Activated CD8-positive, alpha-beta T cell treated with anti-CD3 and anti-CD28 coated beads for 36 hours (primary cell): ENCODE data around the gene BRPF1. TPM values are rescaled to one million over a fixed set of nuclear protein-coding genes. Genes with fewer than 3 reads are reported as not detected.

Experiments
- ATAC-seq: fragments of 200-7000 bp; cut with Tn5 transposase; one replicate; pipeline ENCODE4 v1.10.0; 2021; ENCODE audit warnings: mild to moderate bottlenecking, moderate library complexity
- CTCF ChIA-PET: fragments of 350-600 bp; sonication (Branson Sonifier 250); formaldehyde crosslinking; loops from one replicate; lab custom pipeline; 2021; ENCODE audit warnings: antibody characterized with exemption; lab: Charles Lee
- POLR2A ChIA-PET: fragments of 350-600 bp; sonication (Branson Sonifier 250); formaldehyde crosslinking; loops from one replicate; lab custom pipeline; 2021; ENCODE audit warnings: antibody characterized with exemption; lab: Charles Lee
- DNase-seq: peaks from one replicate; pipeline ENCODE4 v3.0.0-alpha.2; 2020
- H3K27ac Mint-ChIP-seq: one replicate; pipeline ENCODE4 v1.8.0; 2021; ENCODE audit warnings: mild to moderate bottlenecking, mixed read lengths
- H3K27me3 Mint-ChIP-seq: one replicate; pipeline ENCODE4 v1.8.0; 2021; ENCODE audit warnings: mixed read lengths
- H3K36me3 Mint-ChIP-seq: one replicate; pipeline ENCODE4 v1.8.0; 2021; ENCODE audit warnings: low read depth, mixed read lengths
- H3K4me1 Mint-ChIP-seq: one replicate; pipeline ENCODE4 v1.8.0; 2021; ENCODE audit warnings: low read depth, mixed read lengths
- H3K4me3 Mint-ChIP-seq: one replicate; pipeline ENCODE4 v1.8.0; 2021; ENCODE audit warnings: mild to moderate bottlenecking, moderate library complexity, mixed read lengths
- H3K9me3 Mint-ChIP-seq: one replicate; pipeline ENCODE4 v1.8.0; 2021; ENCODE audit warnings: mixed read lengths
- intact Hi-C: fragments of 100-400 bp; cut with micrococcal nuclease; formaldehyde crosslinking; loops from one replicate; pipeline ENCODE4 v1.10.0; 2022
- total RNA-seq, 2 experiments: library from RNA; stranded (reverse); gene quantifications; one replicate each; pipeline ENCODE4 v1.2.3, GENCODE V29; 2021
- TF ChIP-seq, protein P1 (sequence below): fragments of 200-600 bp; IDR thresholded peaks from one replicate; pipeline ENCODE4 v1.8.0; 2022; ENCODE audit warnings: antibody characterized with exemption, mild to moderate bottlenecking

Gene BRPF1
- total RNA-seq, 2 experiments from 2014 or later: 28.2 to 32.3 TPM

- intact Hi-C loops: no loop called here
- TF ChIP-seq, protein P1, sequence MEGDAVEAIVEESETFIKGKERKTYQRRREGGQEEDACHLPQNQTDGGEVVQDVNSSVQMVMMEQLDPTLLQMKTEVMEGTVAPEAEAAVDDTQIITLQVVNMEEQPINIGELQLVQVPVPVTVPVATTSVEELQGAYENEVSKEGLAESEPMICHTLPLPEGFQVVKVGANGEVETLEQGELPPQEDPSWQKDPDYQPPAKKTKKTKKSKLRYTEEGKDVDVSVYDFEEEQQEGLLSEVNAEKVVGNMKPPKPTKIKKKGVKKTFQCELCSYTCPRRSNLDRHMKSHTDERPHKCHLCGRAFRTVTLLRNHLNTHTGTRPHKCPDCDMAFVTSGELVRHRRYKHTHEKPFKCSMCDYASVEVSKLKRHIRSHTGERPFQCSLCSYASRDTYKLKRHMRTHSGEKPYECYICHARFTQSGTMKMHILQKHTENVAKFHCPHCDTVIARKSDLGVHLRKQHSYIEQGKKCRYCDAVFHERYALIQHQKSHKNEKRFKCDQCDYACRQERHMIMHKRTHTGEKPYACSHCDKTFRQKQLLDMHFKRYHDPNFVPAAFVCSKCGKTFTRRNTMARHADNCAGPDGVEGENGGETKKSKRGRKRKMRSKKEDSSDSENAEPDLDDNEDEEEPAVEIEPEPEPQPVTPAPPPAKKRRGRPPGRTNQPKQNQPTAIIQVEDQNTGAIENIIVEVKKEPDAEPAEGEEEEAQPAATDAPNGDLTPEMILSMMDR: no peak
- H3K4me1 Mint-ChIP-seq: no peaks in the 10 kb centered on the region
- no peak overlapping the region for H3K4me3 Mint-ChIP-seq
- no peaks in the 10 kb centered on the region for H3K27me3 Mint-ChIP-seq
- CTCF ChIA-PET: no interaction called here
- POLR2A ChIA-PET: no interaction called here
- ATAC-seq: no peak
- H3K27ac Mint-ChIP-seq: no peak overlapping the region
- no peak for DNase-seq
- peaks cover 36% of the 10 kb centered on the region for H3K36me3 Mint-ChIP-seq
- H3K9me3 Mint-ChIP-seq: no peaks in the 10 kb centered on the region
Measured at GRCh38 chr3:9686050-9686550, 45.4 kb upstream of the BRPF1 start.

GRCh38 chr3:9686703-9687102, 44.8 kb upstream of the BRPF1 start:
- TF ChIP-seq, protein P1: no peak
- H3K27ac Mint-ChIP-seq: no peak overlapping the region
- DNase-seq (no peak), ATAC-seq (no peak)
- ChIA-PET POLR2A (no interaction called here), CTCF (no interaction called here)
- H3K9me3 Mint-ChIP-seq: no peaks in the 10 kb centered on the region
- H3K4me3 Mint-ChIP-seq: no peak overlapping the region
- H3K4me1 Mint-ChIP-seq: no peaks in the 10 kb centered on the region
- intact Hi-C loops: no loop called here
- no peaks in the 10 kb centered on the region for H3K27me3 Mint-ChIP-seq
- H3K36me3 Mint-ChIP-seq: peaks cover 30% of the 10 kb centered on the region

- Mint-ChIP-seq H3K27ac (no peak overlapping the region), H3K4me3 (no peak overlapping the region), H3K36me3 (peaks cover 28% of the 10 kb centered on the region), H3K27me3 (no peaks in the 10 kb centered on the region), H3K9me3 (no peaks in the 10 kb centered on the region), H3K4me1 (no peaks in the 10 kb centered on the region)
- POLR2A ChIA-PET: no interaction called here
- intact Hi-C loops: no loop called here
- CTCF ChIA-PET: no interaction called here
- TF ChIP-seq, protein P1: no peak
- ATAC-seq (no peak), DNase-seq (no peak)
Measured at GRCh38 chr3:9687514-9687913, 44.0 kb upstream of the BRPF1 start.

- ChIA-PET POLR2A (interaction anchor here (1.0 kb wide), 1 partner anchor 10 kb away, joined by 4 read pairs; no protein-coding TSS in a partner anchor), CTCF (no interaction called here)
- H3K27ac Mint-ChIP-seq: no peak overlapping the region
- no peak overlapping the region for H3K4me3 Mint-ChIP-seq
- TF ChIP-seq, protein P1: no peak
- no peak for DNase-seq
- intact Hi-C loops: no loop called here
- H3K4me1 Mint-ChIP-seq: no peaks in the 10 kb centered on the region
- ATAC-seq: no peak
- H3K27me3 Mint-ChIP-seq: no peaks in the 10 kb centered on the region
- H3K36me3 Mint-ChIP-seq: peaks cover 30% of the 10 kb centered on the region
- H3K9me3 Mint-ChIP-seq: no peaks in the 10 kb centered on the region
Measured at GRCh38 chr3:9688961-9689360, 42.6 kb upstream of the BRPF1 start.

- TF ChIP-seq, protein P1: no peak
- Mint-ChIP-seq H3K4me1 (no peaks in the 10 kb centered on the region), H3K36me3 (peaks cover 25% of the 10 kb centered on the region), H3K27me3 (no peaks in the 10 kb centered on the region), H3K27ac (no peak overlapping the region), H3K4me3 (no peak overlapping the region), H3K9me3 (no peaks in the 10 kb centered on the region)
- ATAC-seq: no peak
- ChIA-PET CTCF (interaction anchor here (1.1 to 1.4 kb wide), 2 partner anchors 37 to 387 kb away, joined by 4 read pairs; no protein-coding TSS in a partner anchor), POLR2A (interaction anchor here (0.6 to 1.1 kb wide), 2 partner anchors 10 to 83 kb away, joined by 4 to 6 read pairs; no protein-coding TSS in a partner anchor)
- intact Hi-C loops: no loop called here
- no peak for DNase-seq
Measured at GRCh38 chr3:9689757-9690156, 41.8 kb upstream of the BRPF1 start.
